ENCODE data around the gene AFF3.

GRCh38 chr2:100110614-100111000 lies 31.8 kb downstream of the AFF3 start:
- no peak for TF ChIP-seq CTCF (conservative IDR thresholded peaks at IDR 0.05; ENCODE audit: low read depth, low read length)
- no peak for TF ChIP-seq EZH2 (IDR thresholded peaks at IDR 0.05; ENCODE audit: borderline replicate concordance, low read depth, low read length, poor library complexity, severe bottlenecking)

All from A673 (cell line).